Kidney capillary endothelial cell (primary cell): ENCODE measurements around the gene ADRM1.

Experiments
- DNase-seq: peaks from one replicate; pipeline ENCODE4 v3.0.0-alpha.2; 2018; ENCODE audit warnings: low spot score

The ADRM1 gene

DNA sequence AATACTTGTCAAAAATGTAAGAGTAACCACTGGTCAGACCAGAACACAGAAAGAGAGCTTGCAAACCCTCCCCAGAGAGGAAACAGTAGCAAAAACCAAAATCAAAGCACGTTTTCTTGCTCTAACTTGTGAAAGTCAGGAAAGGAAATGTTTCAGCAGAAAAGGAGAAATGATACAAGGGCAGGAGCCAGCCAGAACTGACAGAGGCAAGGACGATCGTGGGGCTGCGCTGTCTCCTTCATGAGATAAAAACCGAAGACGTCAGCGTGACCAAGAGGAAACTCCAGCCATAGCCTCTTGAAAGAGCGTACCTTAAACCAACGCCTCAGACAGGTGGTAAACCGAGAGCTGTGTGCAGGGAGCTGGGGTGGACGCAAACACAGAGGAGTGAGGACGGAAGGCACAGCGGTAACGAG lies 36.9 kb downstream of the ADRM1 start:
- no peak for DNase-seq

DNA sequence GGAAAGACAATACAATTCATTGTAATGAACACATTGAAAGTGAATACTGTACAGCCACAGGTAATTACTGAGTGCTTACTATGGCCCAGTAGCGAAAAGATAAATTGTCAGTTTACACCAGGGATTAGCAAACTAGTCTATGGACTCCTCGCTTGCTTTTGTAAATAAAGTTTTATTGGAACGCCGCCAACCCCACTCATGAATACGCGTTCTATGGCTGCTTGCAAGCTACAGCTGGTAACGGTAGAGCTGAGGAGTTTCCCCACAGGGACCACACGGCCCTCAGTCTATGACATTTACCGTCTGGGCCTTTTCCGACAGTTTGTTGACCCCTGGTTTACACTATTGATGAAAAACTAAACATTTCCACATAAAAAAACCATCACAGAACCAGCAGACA lies 40.1 kb downstream of the ADRM1 start:
- no peak for DNase-seq

DNA sequence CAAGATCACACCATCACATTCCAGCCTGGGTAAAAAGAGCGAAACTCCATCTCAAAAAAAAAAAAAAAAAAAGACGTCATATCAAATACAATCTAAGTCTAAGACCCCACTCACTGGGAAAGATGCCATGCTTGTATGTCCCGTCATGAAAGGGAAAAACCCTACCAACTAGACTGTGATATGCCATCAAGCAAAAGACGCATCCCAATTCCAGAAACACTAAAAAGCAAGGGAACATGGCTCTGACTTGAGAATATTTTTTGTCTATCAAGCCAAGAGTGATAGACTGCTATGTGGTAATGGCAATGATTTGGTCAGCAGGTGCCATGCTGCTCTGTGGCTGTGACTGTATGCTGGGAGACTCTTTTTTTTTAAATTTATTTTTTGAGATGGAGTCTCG lies 41.3 kb downstream of the ADRM1 start:
- no peak for DNase-seq

DNA sequence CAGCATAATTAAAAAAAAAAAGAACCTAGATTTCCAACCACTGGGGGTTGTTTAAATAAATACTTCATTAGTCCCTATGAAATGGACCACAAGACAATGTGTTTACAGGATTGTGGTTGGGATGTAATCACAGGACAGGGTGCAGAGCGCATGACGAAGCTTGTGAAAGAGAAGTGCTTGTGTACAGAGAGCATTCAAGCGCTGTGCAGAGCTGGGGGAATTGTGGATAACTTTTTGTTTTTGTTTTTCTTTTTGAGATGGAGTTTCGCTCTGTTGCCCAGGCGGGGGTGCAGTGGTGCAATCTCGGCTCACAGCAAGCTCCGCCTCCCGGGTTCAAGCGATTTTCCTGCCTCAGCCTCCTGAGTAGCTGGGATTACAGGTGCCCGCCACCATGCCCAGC lies 42.0 kb downstream of the ADRM1 start:
- DNase-seq = no peak

DNA sequence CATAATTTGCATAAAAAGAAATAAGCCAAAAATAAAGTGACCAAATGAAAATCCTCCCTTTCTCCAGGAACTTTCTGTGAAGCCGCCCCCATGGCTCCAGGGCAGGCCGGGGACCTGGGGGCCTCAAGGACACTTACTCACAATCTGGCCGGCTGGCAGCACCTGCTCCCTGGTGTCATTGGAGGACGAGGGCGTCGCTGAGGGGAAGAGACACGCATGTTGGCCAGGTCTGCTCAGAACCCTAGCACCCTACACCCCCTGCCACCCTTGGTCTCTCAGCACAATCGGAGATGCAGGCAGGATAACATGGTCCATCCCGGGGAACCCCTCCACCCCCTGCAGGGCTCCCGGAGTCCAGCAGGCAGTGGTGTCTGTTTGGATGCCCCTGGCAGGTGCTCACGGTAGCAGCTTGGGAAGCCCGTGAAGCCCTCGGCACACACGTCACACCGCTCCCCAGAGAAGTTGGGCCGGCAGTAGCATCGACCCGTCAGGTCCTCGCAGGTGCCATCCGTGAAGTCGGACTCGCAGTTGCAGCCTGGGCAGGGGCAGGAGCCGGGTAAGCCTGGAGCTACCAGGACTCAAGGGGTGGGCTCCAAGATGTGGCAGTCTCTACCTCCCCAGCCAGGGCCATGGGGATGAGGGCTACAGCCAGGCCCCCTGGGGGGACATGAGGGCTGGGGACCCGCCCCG lies 43.0 kb downstream of the ADRM1 start:
- DNase-seq = no peak

DNA sequence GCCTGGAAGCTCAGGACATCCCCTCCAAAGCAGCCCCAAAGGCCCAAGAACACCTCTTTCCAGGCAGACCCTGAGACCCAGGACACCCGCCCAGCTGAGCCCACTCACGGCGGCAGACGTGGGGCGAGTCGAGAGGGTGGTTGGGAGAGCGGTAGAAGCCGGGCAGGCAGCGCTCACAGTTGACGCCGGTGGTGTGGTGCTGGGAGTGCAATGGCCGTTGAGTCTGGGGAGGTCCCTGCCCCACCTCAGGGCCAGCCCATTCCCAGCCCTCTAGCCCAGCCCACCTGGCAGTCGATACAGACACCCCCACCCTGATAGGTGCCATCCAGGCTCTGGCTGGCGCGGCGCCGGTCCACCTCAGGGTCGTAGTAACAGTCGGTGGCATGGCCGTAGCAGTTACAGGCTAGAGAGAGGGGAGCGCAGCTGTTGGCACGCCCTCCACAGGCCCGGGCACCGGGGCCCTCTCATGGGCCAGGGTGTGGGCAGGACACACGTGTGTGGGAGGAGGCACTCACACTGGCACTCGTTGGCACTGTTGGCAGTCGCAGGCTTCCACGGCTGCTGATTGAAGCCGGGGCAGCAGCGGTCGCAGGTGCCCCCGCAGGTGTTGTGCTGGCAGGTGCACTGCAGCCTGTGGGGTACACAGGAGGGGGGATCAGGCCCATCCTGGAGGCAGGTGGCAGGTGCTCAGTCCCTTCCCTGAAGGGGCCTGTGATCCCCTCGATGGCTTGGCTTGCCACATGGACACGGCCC lies 43.8 kb downstream of the ADRM1 start:
- no peak for DNase-seq

DNA sequence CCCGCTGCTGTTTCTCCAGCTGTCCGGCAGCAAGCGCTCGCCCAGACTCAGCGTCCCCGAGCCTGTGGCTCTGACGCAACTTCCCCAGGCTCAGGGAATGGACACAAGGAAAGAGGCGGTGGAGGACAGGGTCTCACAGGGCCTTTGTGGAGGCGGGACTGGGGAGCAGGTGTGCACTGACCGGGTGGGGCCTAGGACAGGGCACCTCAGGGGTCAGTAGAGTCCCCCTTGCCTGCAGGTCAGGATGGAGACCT lies 44.3 kb downstream of the ADRM1 start:
- no peak for DNase-seq

DNA sequence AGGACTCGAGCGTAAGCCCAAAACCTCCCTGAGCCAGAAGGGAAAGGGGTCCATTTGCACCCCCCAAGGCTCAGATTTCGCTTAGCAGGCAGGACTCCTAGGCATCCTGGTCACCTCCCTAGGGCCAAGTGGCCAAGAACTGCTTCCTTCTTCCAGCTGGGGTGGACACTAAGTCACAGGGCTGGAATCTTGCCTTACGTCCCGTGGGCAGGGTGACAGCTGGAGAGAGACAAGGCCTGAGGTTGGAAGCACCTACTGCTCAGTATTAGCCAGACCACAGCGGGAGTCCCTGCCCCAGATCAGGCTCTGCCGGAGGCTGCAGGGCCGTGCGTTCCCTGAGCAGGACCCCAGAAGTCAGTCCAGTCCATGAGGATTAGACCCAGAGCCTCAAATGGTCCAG lies 44.6 kb downstream of the ADRM1 start:
- no peak for DNase-seq

DNA sequence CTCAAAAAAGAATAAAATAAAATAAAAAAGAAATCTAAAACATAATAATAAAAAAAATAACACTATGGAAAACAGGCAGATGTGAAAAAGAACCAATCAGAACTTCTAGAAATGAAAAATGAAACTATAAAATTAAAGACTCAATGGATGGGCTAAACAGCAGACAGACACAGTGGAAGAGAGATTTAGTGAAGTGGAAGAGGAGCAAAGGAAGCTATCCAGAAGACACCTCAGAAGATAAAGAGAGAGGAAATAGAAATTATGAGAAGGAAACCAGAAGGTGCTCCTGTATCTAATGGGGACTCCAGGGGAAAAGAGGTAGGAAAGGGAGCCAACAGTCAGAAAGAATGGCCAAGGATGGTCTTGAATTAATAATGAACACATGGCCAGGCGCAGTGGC lies 45.8 kb downstream of the ADRM1 start:
- no peak for DNase-seq

DNA sequence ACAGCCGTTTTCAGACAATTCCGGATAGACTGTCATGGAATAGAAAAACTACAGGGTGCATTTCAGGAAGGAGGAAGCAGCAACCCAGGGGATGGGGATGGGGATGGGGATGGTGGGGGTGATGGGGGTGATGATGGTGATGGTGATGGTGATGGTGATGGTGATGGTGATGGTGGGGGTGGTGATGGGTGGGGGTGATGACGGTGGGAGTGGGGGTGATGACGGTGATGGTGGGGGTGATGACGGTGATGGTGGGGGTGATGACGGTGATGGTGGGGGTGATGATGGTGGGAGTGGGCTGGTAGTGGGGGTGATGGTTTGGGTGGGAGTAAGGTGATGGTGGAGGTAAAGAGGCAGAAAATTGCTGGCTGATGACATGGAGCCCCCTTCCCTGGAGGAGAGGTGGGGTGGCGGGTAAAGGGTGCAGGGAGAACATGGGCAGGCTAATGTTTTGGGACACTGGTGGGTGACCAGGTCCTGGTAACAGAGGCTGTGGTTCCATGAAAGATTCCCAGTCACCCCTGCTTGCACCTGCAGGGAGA lies 46.8 kb downstream of the ADRM1 start:
- DNase-seq = no peak

DNA sequence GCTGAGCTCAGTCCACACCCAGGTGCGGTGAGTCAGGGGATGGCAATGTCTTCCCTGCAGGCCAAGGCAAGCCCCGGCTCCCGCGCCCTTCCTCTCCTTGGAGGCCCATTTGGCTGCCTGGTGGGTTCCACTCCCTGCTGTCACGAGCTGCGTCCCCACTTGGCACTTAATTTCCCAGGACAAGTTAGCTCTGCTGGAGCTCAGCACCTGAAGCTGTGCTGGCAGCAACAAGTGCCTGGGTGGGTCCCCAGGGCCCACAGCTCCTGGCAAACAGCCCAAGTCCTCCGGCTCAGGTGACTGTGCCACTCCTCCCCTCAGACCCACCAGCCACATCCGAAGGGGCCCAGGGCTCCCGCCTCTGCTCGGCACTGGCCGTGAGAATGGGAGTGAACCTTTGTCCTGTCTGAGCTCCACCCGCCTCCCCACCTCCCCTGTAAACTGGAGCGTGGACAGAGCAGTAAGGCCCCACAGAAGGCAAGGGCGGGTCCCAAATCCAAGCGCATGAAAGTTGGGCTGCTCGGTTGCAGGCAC lies 47.4 kb downstream of the ADRM1 start:
- no peak for DNase-seq

DNA sequence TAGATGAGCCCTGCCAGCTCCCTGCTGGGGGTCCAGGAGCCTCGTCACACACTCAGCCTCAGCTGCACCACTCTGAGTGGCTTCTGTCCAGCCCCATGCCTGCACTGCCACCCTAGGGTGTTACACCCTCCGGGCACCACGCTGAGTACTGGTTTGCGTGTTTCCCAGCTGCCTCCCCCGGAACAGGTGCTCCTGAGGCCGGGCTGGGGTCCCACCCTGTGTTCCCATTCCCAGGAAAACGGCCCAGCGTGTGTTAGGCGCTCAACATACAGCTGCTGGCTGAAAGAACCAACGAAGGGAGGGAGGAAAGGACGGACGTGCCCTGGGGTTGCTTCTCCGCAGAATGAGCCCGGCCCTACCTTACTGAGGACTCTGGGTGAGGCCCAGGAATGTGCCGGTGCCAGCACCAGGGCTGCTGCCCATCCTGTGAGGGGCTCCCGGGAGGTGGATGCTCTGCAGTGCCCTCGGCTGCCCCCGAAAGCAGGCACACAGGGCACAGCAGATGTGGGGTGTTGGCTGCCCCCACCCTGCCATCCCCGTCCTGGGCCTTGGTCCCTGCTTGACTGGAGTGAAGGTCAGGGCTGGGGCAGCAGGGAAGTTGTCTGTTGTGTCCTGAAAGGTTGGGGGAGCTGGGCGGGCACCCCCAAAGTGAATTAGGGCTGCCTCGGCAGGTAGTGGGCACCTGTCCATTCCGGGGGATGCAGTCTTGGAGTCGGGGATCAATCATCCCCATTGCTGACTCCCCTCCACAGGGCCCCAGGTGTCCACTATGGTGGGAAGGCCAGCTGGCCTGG lies 48.0 kb downstream of the ADRM1 start:
- DNase-seq = no peak

DNA sequence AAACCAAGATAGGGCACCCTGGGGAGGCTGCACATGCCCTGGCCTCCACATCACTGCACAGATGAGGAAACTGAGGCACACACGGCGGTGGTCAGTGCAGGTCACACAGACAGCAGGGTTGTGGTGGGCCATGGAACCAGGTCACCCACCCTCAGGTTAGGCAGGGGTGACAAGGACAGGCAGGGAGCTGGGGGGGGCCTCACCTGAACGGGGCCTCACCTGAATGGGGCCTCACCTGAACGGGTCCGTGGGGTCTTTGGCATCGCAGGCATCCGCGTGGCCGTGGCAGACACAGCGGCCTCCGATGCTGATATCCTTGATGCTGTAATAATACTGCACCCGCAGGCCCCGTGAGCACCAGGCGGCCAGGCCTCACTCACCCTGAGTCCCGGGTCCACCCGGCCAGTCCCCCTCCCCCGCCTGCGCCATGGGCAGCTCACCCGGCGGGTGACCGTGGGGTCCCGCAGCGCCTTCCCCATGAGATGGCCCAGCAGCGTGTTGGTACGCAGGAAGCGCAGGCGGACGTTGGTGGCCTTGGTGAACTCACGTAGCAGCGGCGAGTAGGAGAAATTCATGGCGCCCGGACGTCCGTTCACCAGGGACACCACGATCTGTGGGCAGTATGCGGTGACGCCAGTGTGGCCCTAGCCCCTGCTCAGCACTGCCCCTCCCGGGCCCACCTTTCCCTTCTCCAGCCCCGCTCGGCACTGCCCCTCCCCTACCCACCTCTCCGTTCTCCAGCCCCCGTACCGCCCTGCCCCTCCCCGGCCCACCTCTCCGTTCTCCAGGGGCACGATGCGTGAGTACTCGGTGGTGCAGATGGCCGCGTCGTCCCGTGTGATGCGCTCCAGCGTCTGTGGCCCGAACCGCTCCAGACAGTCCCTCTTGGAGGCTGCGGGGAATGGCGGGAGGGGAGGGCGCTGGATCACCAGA lies 48.9 kb downstream of the ADRM1 start:
- DNase-seq = no peak

DNA sequence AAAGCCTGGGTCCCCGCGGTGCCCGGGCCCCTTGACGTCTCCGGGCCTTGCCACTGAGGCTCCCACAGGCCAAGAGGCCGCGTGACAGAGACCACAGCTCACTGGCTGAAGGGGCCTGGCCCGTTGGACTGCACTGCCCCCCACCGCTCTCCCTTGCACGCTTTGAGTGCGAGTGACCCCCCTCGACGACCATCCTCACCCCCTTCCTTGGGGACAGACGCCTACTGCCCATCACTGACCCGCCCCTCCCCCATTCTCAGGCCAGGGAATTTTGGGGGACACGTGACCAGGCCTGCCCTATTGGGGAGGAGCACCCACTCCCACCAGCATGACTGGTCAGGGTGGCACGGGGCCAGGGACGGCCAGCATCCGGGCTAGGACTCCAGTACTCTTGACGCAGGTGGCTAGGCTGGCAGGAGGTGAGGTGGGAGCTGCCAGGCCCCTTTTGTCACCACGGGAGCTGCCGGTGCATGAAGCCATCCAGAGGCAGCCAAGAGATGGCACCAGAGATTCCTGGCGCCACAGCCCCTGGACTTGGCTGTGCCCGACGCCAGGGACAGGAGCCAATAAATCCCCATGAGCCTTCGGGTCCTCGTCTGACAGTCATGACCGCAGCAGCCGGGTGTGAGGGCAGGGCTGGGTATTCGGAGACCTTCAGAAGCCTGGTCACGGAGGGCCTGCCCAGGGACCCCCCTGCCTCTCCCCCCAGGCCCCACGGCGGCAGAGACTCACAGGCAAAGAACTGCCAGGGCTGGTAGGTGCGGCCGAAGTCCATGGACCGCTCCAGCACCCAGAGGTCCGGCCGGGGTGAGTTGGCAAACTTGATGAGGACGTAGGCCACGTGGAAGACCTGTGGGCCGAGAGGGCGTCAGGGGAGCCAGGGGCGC lies 49.8 kb downstream of the ADRM1 start:
- DNase-seq = no peak

DNA sequence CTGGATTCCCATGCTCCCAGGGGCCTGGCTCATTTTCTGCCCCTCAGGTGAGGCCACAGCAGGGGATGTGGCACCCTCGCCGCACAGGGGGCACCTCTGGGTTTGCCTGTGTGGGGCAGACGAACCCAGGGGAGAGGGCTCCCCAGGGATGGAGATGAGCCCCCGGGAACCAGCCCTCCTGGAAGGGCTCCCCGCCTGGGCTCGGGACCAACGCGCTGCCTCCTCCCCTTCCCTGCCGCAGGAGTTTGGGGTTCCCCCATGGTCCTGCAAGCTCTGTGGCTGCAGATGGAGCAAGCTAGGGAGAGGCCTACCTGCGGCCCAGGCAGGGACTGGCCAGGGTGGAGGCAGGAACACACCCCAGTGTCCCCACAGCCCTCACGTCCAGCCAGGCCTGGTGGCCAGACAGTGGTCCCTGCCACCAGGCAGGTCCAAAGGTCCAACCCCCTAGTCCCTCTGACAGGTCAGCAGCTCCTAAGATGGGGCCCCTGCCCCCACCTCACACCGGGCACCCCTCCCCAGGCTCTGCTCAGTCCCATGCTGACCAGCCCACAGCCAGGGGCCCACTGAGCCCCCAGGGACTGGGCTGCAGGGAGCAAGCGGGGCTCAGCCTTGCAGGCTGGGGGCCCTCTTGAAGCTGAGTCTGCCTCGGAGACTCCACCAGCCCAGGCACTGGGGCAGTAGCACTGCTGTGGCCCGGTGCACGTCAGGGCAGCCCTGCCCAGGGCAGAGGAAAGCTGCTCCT lies 50.7 kb downstream of the ADRM1 start:
- DNase-seq = no peak

DNA sequence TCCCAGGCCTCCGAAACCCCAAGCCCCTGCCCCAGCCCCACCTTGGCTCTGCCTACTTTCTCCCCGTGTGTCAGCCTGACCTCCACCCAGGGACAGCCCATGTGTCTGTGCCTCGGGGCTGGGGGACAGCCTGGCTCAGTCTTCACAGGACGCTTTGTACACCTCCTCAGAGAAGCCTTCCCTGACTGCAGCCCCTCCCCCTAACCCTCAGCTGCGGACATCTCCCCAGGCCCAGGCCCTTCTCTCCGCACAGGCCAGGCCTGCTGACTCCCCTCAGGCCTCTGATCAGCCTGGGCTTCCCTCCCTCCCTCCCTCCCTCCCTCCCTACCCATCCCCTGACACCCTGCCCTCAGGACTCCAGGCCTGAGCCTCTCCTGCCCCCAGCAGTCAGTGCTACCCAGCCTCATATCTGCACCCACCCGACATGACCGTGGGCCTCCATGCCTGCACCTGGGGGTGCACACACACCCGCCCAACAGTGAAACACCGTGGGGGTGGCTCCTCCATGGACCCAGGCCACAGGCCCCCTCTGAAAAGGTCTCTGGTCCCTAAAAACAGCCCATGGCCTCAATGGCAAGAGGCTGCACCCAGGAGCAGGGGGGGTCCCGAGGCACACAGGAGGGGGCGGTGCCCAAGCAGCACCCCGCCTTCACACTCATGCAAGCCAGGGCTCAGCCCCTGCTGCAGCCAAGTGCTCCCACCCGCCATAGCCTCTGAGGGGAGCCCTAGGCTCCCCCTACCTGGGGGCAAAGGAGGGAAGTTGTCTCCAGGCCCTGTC lies 51.4 kb downstream of the ADRM1 start:
- no peak for DNase-seq

DNA sequence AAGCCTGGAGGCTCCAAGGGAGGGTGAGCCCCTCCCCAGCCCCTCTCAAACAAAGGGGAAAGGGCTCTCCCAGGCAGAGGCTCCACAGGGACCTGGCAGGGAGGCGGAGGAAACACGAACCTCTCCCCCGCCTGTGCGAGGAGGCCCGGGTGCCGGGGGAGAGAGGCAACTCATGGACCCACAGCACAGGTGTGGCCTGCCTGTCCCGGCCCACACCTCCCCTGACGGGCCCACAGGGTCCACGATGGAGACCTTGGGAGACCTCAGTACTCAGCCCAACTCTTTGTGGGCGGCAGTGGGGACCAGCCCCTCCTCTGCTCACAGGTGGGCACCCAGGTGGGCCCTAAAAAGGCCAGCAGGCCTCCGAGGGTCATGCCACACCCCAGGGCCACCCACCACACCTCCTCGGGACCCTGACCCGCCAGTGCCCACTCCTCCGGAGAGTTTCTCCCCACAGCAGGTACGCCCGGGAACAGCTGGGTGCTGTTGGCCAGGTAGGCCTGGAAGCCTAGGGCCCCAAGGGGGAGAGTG lies 52.1 kb downstream of the ADRM1 start:
- DNase-seq = no peak

DNA sequence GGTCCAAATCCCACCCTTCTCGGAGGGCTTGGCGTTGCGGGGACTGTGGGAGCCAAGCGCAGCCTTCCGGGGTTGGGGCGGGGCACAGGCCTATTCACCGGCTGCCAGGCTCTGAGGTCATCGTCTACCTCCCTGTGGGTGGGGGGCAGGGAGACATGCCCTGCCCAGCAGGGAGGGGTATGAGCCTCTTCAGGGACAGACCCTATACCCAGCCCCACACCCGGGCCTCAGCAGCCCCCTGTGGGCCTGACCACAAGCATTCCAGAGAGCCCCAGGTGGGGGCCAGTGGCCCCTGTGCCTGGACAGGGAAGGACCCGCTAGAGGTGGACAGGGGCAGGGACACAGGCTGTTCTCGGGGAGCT lies 52.7 kb downstream of the ADRM1 start:
- no peak for DNase-seq
